Spleen (tissue), 7 donors: ENCODE results near the gene ERI3.

Experiments
- POLR2AphosphoS5 ChIP-seq, 3 donors: sonication (generic); formaldehyde crosslinking; IDR thresholded peaks; one replicate each; pipeline ENCODE4 v1.5.1; 2017; ENCODE audit warnings: antibody characterized with exemption in 3 of 3
- TF ChIP-seq, protein P1 (sequence below), 11 experiments: fragments of 200-600 bp in 7 of 11; fragments of 450-650 bp in 4 of 11; sonication (generic) in 4 of 11; IDR thresholded peaks in 8 of 11; conservative IDR thresholded peaks in 3 of 11; 1 replicate in 7 of 11; 2 replicates in 4 of 11; pipeline versions ENCODE4 v1.4.0 to v1.8.0; 2016 to 2021; ENCODE audit warnings: antibody characterized with exemption in 11 of 11, inconsistent platforms in 4 of 11, mild to moderate bottlenecking in 1 of 11
- donor health status: DM: no; HTN: no; CAD: no; lungs with moderate emphysema.
- donor health status: DM: no; HTN: no; CAD: no.
- donor health status: DM: no; HTN: no; CAD: no.

DNA sequence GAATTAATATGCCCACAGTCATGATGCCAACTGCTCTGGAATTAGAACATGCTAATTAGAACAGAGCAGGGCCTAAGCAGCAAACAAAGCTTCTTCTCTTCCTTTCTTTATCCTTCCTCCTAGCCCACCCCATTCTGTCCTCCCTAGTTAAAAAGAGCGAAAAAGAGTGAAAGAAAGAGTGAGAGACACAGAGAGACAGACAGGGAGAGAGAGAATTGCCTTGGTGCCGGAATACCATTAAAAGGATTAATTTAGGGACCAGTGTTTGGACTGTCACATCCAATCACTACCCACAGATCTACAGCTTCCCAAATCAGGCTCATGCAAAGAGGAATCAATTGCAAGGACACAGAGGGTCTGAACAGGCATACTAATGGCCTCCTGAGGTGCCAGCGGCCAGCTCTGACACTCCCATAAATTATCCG is 7.0 kb downstream of the ERI3 start:
- TF ChIP-seq POLR2AphosphoS5 (IDR thresholded peaks at IDR 0.05) = no peak
- TF ChIP-seq, protein P1, sequence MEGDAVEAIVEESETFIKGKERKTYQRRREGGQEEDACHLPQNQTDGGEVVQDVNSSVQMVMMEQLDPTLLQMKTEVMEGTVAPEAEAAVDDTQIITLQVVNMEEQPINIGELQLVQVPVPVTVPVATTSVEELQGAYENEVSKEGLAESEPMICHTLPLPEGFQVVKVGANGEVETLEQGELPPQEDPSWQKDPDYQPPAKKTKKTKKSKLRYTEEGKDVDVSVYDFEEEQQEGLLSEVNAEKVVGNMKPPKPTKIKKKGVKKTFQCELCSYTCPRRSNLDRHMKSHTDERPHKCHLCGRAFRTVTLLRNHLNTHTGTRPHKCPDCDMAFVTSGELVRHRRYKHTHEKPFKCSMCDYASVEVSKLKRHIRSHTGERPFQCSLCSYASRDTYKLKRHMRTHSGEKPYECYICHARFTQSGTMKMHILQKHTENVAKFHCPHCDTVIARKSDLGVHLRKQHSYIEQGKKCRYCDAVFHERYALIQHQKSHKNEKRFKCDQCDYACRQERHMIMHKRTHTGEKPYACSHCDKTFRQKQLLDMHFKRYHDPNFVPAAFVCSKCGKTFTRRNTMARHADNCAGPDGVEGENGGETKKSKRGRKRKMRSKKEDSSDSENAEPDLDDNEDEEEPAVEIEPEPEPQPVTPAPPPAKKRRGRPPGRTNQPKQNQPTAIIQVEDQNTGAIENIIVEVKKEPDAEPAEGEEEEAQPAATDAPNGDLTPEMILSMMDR (IDR thresholded peaks at IDR 0.05 in 8 of 11, conservative IDR thresholded peaks at IDR 0.05 in 3 of 11) = no peak
